GM19239 (cell line): ENCODE measurements around the gene MIS18A.
"Not testable (repeated sequence)": the region's sequence is repeated elsewhere in the genome, so short reads cannot be mapped to it uniquely, and the experiment has no call there.

ENCODE experiments used
- DNase-seq: peaks from one replicate; pipeline ENCODE4 v3.0.0; 2011; ENCODE audit warnings: low spot score; ENCODE audit not compliant: insufficient read length
- FAIRE-seq: peaks from 2 replicates; lab custom pipeline; 2011; peaks lifted over from hg19 to GRCh38; lab: Jason Lieb, UNC

The MIS18A gene

GRCh38 chr21:32278518-32279376 is at the start of gene MIS18A:
TSS of gene MIS18A (minus strand) at chr21:32279049. CDS start at chr21:32279014, 35 bp downstream.
- DNase-seq (peak; percentile 87), FAIRE-seq (peak; percentile 84)

GRCh38 chr21:32328595-32328994 is 49.7 kb upstream of the MIS18A start:
- FAIRE-seq (no peak), DNase-seq (no peak)

- FAIRE-seq = no peak
- DNase-seq = no peak
Observed at GRCh38 chr21:32325706-32326105, 46.9 kb upstream of the MIS18A start.

DNA sequence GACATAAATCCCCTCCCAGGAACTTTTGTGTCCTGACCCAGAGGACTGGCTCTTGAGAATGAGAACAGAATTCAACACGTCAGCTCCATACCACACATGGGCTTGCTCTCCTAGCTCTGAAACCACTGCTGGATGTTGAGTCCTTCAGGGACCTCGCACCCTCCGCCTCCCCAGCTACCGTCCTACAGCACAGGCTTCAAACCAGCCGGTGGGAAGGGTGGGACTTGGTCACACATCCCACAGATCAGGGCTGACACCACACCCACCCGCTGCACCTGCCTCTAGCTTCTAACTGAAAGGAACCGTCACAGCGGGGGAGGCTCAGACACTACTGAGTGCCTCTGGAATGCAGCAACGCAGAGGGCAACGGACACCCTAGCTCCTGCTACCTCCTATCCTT is 43.8 kb upstream of the MIS18A start:
- FAIRE-seq = no peak
- DNase-seq = no peak

GRCh38 chr21:32322103-32322502 is 43.3 kb upstream of the MIS18A start:
- DNase-seq = no peak
- no peak for FAIRE-seq

DNA sequence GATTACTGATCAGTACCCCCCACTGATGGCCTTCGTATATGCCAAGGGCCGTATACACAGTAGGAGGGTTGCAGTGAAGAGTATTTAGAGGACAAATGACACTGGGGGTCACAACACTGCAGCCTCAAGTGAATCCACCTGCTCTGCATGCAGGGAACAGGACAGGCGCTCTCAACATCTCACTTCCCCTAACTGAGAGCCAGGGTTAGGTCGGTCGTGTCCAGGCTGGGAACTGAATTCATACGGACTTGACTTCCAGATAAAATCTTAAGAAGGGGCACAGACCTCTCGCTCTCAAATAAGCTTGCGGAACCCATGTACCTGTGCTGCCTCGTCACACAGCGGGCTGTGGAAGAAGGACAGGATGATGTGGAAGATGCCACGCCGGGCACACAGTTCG is 42.6 kb upstream of the MIS18A start:
- FAIRE-seq = no peak
- DNase-seq = no peak

DNA sequence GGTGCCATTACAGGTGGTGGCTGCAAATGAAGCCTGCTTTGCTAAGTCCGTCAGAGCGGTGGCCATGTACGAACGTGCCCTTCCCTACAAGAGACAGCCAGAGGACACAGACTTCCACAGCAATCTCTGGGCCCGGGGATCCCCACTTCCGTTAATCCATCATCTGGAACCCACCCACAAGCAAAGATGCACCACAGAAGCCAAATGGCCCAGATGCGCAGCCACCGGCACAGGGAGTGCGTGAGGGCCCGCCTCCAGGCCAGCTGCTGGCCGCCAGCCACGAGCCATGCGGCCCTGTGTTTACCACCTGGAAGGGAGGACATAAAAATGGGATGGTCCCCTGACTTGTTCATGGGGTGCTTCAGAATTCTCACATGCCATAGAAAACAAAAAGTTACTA is 41.9 kb upstream of the MIS18A start:
- FAIRE-seq = no peak
- no peak for DNase-seq

DNA sequence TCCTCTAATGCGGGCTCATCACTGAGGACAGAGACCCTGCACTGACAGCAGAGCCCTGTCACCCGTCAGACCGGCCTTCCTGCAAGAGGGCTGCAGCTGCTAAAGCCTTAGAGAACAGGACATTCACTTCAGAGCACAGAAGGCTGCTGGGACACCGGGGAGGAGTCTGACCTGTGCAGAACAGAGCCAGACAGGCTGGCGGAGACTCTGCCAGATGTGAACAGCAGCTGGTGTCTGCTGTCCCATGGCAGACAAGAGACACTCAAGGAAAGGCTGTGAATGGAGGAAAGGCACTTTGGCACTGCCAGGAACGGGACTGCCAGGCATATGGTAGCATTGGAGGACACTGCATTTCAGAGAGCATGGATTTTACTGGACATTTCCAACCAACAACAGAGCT is 41.2 kb upstream of the MIS18A start:
- FAIRE-seq = no peak

GRCh38 chr21:32319012-32319411 is 40.2 kb upstream of the MIS18A start:
- no peak for FAIRE-seq

More for the DNA sequence above, 41.2 kb upstream of the MIS18A start:
- no peak for DNase-seq

DNA sequence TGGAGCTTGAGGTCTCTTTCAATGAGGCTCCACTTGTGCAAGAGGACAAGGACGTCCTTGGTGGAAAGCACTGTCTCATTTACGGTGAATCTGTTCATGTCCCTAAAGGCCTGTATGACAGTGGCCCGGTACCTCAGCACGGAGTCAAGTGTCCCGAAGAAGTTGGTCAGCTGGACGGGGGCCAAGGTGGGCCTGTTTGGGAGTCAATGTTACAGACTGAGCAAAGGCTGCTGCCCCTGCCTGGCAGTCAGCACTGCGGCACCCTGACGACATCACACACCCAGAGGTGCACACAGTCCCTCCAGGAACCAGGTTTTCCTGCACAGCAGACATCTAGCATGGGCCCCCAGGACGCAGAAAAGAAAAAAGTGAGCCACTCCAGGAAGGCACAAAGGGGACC is 38.9 kb upstream of the MIS18A start:
- DNase-seq (no peak), FAIRE-seq (no peak)

More at GRCh38 chr21:32319012-32319411, 40.2 kb upstream of the MIS18A start:
- no peak for DNase-seq

- FAIRE-seq (no peak), DNase-seq (no peak)
Observed at GRCh38 chr21:32316361-32317215, 37.7 kb upstream of the MIS18A start.

DNA sequence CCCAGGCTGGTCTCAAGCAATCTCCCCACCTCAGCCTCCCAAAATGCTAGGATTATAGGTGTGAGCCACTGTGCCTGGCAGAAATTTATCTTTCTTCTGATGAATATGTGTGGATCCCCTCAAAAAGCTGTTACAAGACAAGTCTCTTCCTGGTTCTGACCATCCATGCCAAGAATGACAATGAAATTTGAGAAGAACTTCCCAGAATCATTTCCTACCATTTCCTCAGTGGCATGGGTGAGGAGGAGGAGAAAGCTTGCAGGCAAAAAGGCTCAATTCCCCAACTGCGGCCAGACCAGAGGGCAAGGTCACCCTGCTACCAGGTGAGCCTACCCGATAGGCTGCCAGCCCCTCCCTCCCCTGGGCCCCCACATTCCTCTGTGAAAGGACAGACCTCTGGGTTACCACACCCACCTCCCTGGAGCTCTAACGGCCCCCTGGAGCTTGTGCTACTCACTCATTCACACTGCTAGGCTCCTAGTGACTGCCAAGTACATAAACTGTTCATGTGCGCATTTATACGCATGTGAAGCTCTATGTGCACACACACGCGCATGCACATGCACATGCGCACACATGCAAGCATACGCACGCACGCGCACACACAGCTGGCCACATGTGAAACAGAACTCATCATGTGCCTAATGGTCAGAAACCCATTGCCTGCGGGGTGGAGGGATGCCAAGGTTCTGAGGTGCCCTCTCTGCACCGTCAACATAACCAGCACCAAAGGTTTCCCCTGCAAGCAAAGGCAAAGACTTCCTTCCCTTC is 36.8 kb upstream of the MIS18A start:
- no peak for FAIRE-seq

GRCh38 chr21:32314806-32315205 is 36.0 kb upstream of the MIS18A start:
- no peak for FAIRE-seq
- DNase-seq = no peak

More for the DNA sequence above, 36.8 kb upstream of the MIS18A start:
- DNase-seq = no peak

- no peak for DNase-seq
Observed at GRCh38 chr21:32312976-32313375, 34.1 kb upstream of the MIS18A start.

DNA sequence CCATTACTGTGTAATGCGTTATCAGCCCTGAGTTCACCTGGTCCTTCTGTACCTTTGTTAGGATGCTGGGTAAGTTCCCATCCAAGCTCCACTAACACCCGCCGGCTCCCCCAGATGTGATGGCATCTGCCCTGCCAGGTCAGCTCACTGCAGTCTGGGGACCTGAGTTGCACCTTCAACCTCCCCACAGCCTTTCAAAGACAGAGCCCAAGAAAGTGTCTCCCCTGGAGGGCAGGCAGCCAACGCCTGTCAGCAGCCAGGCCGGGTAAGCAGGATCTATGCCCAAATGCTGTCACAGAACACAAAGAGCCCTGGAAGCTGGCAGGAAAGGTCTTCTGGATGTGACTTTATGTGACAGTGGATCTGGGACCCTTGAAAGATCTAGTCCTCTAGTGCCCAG is 33.5 kb upstream of the MIS18A start:
- FAIRE-seq (no peak), DNase-seq (no peak)

More at GRCh38 chr21:32312976-32313375, 34.1 kb upstream of the MIS18A start:
- FAIRE-seq = no peak

GRCh38 chr21:32311621-32312020 is 32.8 kb upstream of the MIS18A start:
- DNase-seq = no peak
- no peak for FAIRE-seq

- FAIRE-seq, DNase-seq: not testable (repeated sequence)
Observed at GRCh38 chr21:32310976-32311375, 32.1 kb upstream of the MIS18A start.

- no peak for DNase-seq
- FAIRE-seq = no peak
Observed at GRCh38 chr21:32309906-32310460, 31.1 kb upstream of the MIS18A start.

- no peak for FAIRE-seq
- no peak for DNase-seq
Observed at GRCh38 chr21:32308696-32309095, 29.8 kb upstream of the MIS18A start.

GRCh38 chr21:32307706-32308105 is 28.9 kb upstream of the MIS18A start:
- FAIRE-seq (no peak), DNase-seq (no peak)
